Measurements from ENCODE around the gene ANKRD61.
"Not testable (repeated sequence)": the region's sequence is repeated elsewhere in the genome, so short reads cannot be mapped to it uniquely, and the experiment has no call there.

ANKRD61 gene

GRCh38 chr7:6030988-6031387 lies at the start of gene ANKRD61:
Gene ANKRD61 (plus strand): TSS chr7:6031376. CDS start chr7:6031376, 0 bp downstream.
- no peak for DNase-seq (ENCODE audit: low read depth)

GRCh38 chr7:5987061-5987460 lies 44.1 kb upstream of the ANKRD61 start:
- DNase-seq (ENCODE audit: low read depth), result not testable (repeated sequence)

- DNase-seq (ENCODE audit: low read depth), result peak; percentile 58
Observed at GRCh38 chr7:5997210-5997808, 33.9 kb upstream of the ANKRD61 start.

- no peak for DNase-seq (ENCODE audit: low read depth)
Observed at GRCh38 chr7:6007386-6007785, 23.8 kb upstream of the ANKRD61 start.

- DNase-seq (ENCODE audit: low read depth), result not testable (repeated sequence)
Observed at GRCh38 chr7:6007835-6008590, 23.2 kb upstream of the ANKRD61 start.

- peak; percentile 99 for DNase-seq (ENCODE audit: low read depth)
Observed at GRCh38 chr7:6008668-6009611, 22.2 kb upstream of the ANKRD61 start, which contains the start of the genes AIMP2 and PMS2. Gene AIMP2 (plus strand): TSS chr7:6009272. CDS start chr7:6009364, 92 bp downstream. Gene PMS2 (minus strand): TSS chr7:6009049. CDS start chr7:6009019, 30 bp downstream.

- DNase-seq (ENCODE audit: low read depth), result not testable (repeated sequence)
Observed at GRCh38 chr7:6010370-6010769, 20.8 kb upstream of the ANKRD61 start.

- DNase-seq (ENCODE audit: low read depth), result no peak
Observed at GRCh38 chr7:6011541-6011940, 19.6 kb upstream of the ANKRD61 start.

- no peak for DNase-seq (ENCODE audit: low read depth)
Observed at GRCh38 chr7:6012355-6013104, 18.6 kb upstream of the ANKRD61 start.

GRCh38 chr7:6015917-6016652 lies 15.1 kb upstream of the ANKRD61 start:
- peak; percentile 97 for DNase-seq (ENCODE audit: low read depth)

GRCh38 chr7:6016653-6016966 lies 14.6 kb upstream of the ANKRD61 start:
- DNase-seq (ENCODE audit: low read depth), result no peak

GRCh38 chr7:6020371-6021286 lies 10.5 kb upstream of the ANKRD61 start:
- DNase-seq (ENCODE audit: low read depth), result no peak

- DNase-seq (ENCODE audit: low read depth), result no peak
Observed at GRCh38 chr7:6022707-6023106, 8.5 kb upstream of the ANKRD61 start.

GRCh38 chr7:6023974-6024435 lies 7.2 kb upstream of the ANKRD61 start:
- DNase-seq (ENCODE audit: low read depth), result no peak

GRCh38 chr7:6026011-6026819 lies 5.0 kb upstream of the ANKRD61 start:
- peak; percentile 3 for DNase-seq (ENCODE audit: low read depth)

- DNase-seq (ENCODE audit: low read depth), result no peak
Observed at GRCh38 chr7:6026820-6027311, 4.3 kb upstream of the ANKRD61 start.

- no peak for DNase-seq (ENCODE audit: low read depth)
Observed at GRCh38 chr7:6027806-6028365, 3.3 kb upstream of the ANKRD61 start.

- no peak for DNase-seq (ENCODE audit: low read depth)
Observed at GRCh38 chr7:6028563-6028962, 2.6 kb upstream of the ANKRD61 start.

All from stromal cell of bone marrow (primary cell).